NOMO-1 (cell line): Measurements from ENCODE around the gene UNC119.

ENCODE experiments used
- DNase-seq, 2 experiments: peaks; one replicate each; lab custom pipeline; 2025; ENCODE audit not compliant: unreplicated experiment in 2 of 2; lab: John Stamatoyannopoulos, UW

Gene UNC119

DNA sequence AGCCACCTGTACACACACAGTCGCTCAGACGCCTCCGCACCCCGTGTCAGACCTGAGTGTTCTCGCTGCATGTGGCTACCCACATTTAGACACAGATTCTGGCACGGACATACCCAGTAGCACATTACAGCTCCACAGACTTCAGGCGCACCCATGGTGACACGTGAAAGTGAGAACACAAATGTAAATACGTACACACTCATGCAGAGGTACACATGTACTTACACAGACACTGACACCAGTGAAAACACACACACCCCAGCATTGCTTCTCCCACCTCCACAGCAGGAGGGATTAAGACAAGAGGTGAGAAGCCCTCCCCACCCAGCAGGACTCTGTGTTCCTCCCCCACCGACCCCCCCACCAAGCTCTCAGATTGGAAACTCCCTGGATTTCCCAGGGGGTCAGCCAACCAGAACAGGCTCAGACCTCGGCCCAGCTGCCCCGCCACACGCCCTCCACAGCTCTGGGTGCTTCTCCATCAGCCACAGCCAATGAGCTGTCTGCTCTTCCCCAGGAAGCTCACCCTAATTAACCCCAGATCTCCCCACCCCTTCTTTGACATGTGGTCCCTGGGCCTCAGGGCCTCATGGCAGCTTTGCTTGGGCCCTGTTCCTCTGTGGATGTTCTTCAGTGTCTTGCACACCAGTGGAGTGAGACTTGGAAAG is 51.6 kb downstream of the UNC119 start:
- no peak for DNase-seq

DNA sequence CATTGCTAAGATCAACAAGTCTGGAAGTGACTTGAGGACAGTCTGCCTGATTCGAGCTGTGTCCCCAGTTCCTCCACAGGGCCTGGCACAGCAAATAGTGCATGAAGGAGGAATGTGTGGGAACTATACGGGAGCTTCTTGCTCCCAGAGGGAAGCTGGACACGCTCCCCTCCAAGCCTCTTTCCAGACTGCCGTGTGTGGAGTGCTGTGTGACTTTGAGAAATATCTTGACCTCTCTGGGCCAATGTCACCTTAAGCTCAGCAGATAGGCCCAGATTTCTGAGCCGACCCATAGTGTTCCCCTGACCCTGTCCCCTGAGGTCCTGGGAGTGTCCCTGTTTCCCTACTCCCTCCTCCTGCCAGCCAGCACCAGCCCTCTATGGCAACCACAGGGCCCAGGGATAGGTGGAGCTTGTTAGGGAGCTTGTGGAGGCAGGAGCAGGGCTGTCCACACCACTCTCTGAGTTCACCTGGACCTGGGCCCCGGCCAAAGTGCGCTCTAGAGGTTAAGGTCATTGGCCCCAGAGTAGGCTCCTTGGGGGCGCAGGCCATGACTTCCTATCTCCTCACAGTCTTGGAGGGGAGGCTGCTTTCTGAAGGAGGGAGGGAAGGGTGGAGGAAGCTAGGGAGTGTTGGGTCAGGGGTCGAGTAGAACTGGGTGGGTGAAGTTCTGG is 52.6 kb downstream of the UNC119 start:
- DNase-seq: no peak

DNA sequence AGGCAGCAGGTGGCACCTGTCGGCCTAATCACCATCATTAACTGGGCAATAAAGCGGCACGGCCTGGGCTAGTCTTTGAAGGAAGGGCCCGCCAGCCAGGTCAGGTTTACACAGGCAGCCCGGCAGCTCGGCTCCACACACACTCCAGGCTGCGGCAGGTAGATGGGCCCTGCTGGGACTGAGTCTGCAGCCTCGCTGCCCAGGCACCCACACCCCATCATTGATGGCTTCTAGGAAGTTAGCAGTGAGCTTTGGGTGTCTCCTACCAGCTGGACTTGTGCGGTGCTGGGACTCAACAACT is 53.1 kb downstream of the UNC119 start:
- no peak for DNase-seq

DNA sequence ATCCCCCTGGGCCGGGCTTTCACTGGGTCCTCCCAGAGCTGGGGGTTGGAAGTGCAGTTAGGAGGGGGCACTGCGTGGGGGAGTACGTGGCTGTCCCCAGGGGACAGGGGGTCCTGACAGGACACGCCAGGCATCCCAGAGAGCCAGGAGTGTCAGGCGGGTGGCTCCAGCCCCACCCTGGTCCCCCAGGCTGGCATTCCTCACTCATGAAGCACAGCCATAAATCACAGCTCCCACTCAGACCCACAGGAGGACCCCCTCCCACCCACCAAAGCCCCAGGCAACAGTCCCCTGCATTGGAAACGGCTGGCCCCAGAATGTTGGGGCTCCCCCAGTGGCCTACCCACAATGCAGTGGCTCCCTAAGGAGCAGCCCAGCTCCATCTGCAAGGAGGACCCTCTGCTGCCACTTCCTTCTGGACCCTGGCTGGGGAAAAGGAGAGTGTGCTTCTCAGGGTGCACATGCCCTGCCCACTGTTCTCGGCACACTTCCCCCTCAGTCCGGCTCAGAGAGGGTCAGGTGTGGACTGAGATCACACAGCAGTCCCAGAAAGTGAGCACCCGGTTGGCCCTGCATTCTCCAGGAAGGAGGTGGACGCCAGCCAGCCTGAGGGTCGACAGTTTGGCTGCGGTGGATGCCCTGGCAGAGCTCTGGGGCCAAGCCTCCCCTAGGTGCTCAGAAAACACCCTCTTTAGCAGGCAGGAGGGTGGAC is 53.6 kb downstream of the UNC119 start:
- DNase-seq: no peak

GRCh38 chr17:28497931-28498330 is 54.5 kb downstream of the UNC119 start:
- no peak for DNase-seq
